Measurements from ENCODE around the gene ANGPTL8. TPM values are rescaled to one million over a fixed set of nuclear protein-coding genes. Genes with fewer than 3 reads are reported as not detected.

Gene ANGPTL8
- total RNA-seq, 4 donors from 2014 or later, result 2.0 TPM; not detected in 3

DNA sequence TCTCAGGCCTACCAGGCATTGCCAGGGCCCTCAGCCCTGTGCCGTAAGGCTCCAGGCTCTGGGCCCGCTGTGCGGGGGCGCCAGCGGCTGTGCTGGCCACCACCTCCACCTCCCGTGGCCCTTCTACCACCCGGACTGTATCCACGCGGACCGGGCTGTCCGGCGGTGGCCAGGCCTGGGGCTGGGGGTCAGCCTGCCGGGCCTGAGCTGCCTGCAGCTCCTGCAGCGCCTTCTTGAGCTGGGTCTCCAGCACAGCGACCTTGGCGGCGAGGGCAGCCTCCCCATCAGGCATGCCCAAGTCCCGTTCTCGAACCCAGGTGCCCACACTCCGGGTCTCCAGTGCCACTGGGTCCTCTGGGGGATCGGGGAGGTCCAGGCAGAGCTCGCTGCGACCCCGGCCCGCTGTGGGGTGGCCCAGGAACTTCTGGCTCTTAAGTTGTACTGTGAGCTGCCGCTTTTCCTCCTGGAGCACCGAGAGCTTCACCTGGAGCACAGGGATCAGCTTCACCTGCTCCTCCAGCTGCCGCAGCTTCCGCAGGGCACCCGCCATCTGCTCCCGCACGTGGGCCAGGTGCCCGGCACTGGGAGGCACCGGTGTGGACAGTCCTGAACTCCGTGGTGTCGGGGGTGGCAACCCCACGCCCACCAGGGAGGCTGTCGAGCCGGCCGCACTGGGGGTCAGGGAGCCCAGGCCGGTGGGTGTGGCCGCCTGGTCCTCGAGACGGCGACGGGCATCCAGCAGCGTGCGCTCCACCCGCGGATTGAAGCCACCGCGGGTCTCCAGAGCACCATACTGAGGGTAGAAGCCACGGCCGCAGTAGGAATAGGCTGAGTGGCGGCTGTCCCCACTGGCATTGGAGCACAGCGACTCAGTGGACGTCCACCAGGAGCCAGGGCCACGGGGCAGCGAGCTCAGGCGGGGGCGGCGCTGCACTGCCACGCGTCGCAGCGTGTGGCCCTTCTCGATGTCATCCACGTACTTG is 46.2 kb upstream of the ANGPTL8 start:
- Histone ChIP-seq H3K9me3 (no peaks in the 10 kb centered on the region), H3K27me3 (no peaks in the 10 kb centered on the region), H3K4me1 (peaks cover 2 to 92% (median 56%) of the 10 kb centered on the region in 3 donors), H3K36me3 (peaks cover 0 to 60% of the 10 kb centered on the region in 2 donors), H3K27ac (peak overlapping the region; percentile 80 to 99 (median 96)), H3K4me3 (peak overlapping the region; percentile 0 to 86)
- TF ChIP-seq POLR2AphosphoS5 (IDR thresholded peaks at IDR 0.05) (no peak), EP300 (IDR thresholded peaks at IDR 0.05) (no peak), POLR2A (IDR thresholded peaks at IDR 0.05) (no peak)
- TF ChIP-seq, protein P1, sequence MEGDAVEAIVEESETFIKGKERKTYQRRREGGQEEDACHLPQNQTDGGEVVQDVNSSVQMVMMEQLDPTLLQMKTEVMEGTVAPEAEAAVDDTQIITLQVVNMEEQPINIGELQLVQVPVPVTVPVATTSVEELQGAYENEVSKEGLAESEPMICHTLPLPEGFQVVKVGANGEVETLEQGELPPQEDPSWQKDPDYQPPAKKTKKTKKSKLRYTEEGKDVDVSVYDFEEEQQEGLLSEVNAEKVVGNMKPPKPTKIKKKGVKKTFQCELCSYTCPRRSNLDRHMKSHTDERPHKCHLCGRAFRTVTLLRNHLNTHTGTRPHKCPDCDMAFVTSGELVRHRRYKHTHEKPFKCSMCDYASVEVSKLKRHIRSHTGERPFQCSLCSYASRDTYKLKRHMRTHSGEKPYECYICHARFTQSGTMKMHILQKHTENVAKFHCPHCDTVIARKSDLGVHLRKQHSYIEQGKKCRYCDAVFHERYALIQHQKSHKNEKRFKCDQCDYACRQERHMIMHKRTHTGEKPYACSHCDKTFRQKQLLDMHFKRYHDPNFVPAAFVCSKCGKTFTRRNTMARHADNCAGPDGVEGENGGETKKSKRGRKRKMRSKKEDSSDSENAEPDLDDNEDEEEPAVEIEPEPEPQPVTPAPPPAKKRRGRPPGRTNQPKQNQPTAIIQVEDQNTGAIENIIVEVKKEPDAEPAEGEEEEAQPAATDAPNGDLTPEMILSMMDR (IDR thresholded peaks at IDR 0.05), result no peak
- WGBS, 2 donors (ENCODE audit: low coverage in 1 of 2), result 51% methylated on average over 3 of the region's 68 CpGs; no CpG with 5 or more reads in 1 of the 2 donors
- no peak for ATAC-seq

DNA sequence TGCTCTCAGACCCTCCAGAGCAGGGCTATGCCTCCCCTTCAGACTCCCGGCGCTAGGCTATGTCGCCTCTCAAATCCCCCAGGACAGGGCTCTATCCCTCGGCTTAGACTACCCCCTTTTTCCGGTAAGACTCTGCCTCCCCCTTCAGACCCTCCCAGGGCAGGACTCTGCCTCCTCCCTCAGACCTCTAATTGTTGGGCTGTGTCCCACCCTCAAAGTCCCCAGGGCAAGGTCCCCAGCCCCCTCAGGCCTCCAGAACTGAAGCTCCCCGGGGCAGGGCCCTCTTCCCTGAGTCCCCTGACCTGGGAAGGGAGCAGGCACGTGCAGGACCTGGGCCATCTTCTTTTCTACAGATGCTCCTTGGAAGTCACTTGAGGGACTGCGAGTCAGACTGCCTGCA is 45.2 kb upstream of the ANGPTL8 start:
- peak overlapping the region; percentile 80 to 99 (median 96) for H3K27ac ChIP-seq
- no peak for TF ChIP-seq POLR2AphosphoS5 (IDR thresholded peaks at IDR 0.05)
- TF ChIP-seq, protein P1 (IDR thresholded peaks at IDR 0.05), result no peak
- TF ChIP-seq POLR2A (IDR thresholded peaks at IDR 0.05), result no peak
- no peak for TF ChIP-seq EP300 (IDR thresholded peaks at IDR 0.05)
- 0% methylated on average over 1 of the region's 8 CpGs; no CpG with 5 or more reads in 1 of the 2 donors for WGBS, 2 donors (ENCODE audit: low coverage in 1 of 2)
- peaks cover 0 to 51% of the 10 kb centered on the region in 2 donors for H3K36me3 ChIP-seq
- no peaks in the 10 kb centered on the region for H3K9me3 ChIP-seq
- no peaks in the 10 kb centered on the region for H3K27me3 ChIP-seq
- peaks cover 2 to 92% (median 51%) of the 10 kb centered on the region in 3 donors for H3K4me1 ChIP-seq
- H3K4me3 ChIP-seq, result peak overlapping the region; percentile 76 to 86
- ATAC-seq, result no peak

DNA sequence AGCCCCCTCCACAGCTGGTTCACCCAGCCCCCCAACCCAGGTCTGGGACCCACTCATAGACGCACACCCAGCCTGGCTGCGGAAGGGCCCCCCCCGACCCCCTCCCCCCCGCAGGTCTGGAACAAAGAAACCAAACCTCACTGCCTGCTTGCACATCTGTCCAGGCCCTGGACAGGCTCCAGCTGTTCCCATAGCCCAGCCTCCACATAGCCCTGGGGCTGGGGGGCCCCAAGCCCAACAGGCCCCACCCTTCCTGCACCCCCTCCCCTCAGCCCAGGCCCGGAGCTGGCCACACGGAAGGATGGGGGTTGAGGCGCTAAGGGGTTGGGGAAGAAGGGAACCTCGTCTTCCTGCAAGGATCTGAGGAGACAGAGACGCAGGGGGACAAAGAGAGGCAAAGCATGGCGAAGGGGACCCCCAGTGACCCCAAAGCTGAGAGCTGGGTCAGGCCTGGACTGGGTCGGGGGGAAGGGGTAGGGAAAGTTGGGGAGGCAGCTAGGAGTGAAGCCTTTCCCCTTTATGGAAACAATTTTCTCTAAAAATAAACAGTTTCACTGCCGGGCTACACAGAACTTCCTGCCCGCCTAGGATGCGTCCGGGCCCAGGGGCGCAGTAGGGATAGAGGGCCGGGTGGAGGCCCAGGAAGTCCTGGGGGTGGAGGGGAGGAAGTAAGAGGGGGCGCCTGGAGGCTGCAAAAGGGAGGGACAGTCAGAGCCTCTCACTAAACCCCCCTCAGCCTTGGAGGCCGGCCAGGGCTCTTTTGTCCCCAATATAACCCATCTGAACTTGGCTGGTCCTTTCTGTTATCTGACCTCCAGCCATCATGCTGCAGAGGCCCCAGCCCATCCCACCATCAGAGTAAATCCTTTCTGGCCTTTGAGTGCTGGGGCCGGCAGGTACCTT is 44.5 kb upstream of the ANGPTL8 start:
- ATAC-seq, result no peak
- H3K27me3 ChIP-seq, result no peaks in the 10 kb centered on the region
- 2 to 20% methylated on average over 1 to 8 of the region's 20 CpGs for WGBS, 2 donors (ENCODE audit: low coverage in 1 of 2)
- H3K4me1 ChIP-seq, result peaks cover 2 to 89% (median 46%) of the 10 kb centered on the region in 3 donors
- no peaks in the 10 kb centered on the region for H3K9me3 ChIP-seq
- H3K36me3 ChIP-seq, result peaks cover 0 to 57% of the 10 kb centered on the region in 2 donors
- TF ChIP-seq POLR2AphosphoS5 (IDR thresholded peaks at IDR 0.05) (no peak), EP300 (IDR thresholded peaks at IDR 0.05) (no peak), POLR2A (IDR thresholded peaks at IDR 0.05) (no peak)
- TF ChIP-seq, protein P1 (IDR thresholded peaks at IDR 0.05), result no peak
- H3K27ac ChIP-seq, result peak overlapping the region; percentile 80 to 99 (median 96)
- peak overlapping the region; percentile 76 to 86 for H3K4me3 ChIP-seq

DNA sequence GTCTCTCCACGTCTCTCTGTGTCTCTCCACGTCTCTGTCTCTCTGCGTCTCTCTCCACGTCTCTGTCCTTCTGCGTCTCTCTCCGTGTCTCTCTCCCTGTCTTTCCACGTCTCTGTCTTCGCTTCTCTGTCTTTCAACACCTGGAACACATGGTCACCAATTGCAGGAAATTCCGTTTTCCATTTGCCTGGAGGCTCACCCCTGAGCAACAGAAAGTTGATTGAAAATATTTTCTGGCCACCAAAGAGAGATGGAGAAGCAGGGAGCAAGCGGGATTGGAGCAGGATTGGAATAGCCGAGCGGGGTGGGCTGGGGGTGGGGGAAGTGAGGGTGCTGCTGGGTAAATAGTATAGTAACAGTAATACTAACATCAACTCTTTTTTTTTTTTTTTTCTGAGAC is 43.7 kb upstream of the ANGPTL8 start:
- whole genome bisulfite sequencing, 2 donors (ENCODE audit: low coverage in 1 of 2), result 23 to 33% methylated on average over 2 to 10 of the region's 12 CpGs
- Histone ChIP-seq H3K9me3 (no peaks in the 10 kb centered on the region), H3K4me3 (peak overlapping the region; percentile 76 to 86), H3K27me3 (no peaks in the 10 kb centered on the region), H3K27ac (peak overlapping the region; percentile 80 to 99 (median 96)), H3K36me3 (peaks cover 0 to 60% of the 10 kb centered on the region in 2 donors), H3K4me1 (peaks cover 0 to 81% (median 38%) of the 10 kb centered on the region in 3 donors)
- no peak for ATAC-seq
- TF ChIP-seq, protein P1 (IDR thresholded peaks at IDR 0.05), result no peak
- TF ChIP-seq POLR2A (IDR thresholded peaks at IDR 0.05) (no peak), EP300 (IDR thresholded peaks at IDR 0.05) (no peak), POLR2AphosphoS5 (IDR thresholded peaks at IDR 0.05) (no peak)

Measured in gastroesophageal sphincter (tissue), 4 donors.